ENCODE data around the gene RETREG3. TPM values are rescaled to one million over a fixed set of nuclear protein-coding genes. Genes with fewer than 3 reads are reported as not detected.
A peak's percentile ranks its signal among the peaks of the same experiment; 100 is the strongest.

RETREG3 gene
- total RNA-seq, 1 experiment from 2014 or later = 28.7 TPM

- DNase-seq (ENCODE audit: low spot score) = peak; percentile 56
Observed at GRCh38 chr17:42531455-42532354, 77.5 kb downstream of the RETREG3 start.

- no peak for DNase-seq (ENCODE audit: low spot score)
Observed at GRCh38 chr17:42530952-42531454, 78.2 kb downstream of the RETREG3 start.

Other genes with a start within 250 kb of the RETREG3 start
- gene STAT3, start 220.9 kb downstream of the RETREG3 start, total RNA-seq (2014; rRNA removed; shearing (Covaris generic)) = 72.6 and 77.5 TPM in 2 replicates
- 53.8 and 69.6 TPM in 2 replicates for gene CAVIN1, start 186.1 kb downstream of the RETREG3 start, total RNA-seq (2014; rRNA removed; shearing (Covaris generic))
- 20.7 and 21.5 TPM in 2 replicates for gene ATP6V0A1, start 150.5 kb downstream of the RETREG3 start, total RNA-seq (2014; rRNA removed; shearing (Covaris generic))
- gene NAGLU, start 73.1 kb downstream of the RETREG3 start, total RNA-seq (2014; rRNA removed; shearing (Covaris generic)) = 18.7 and 35.1 TPM in 2 replicates
- gene HSD17B1, start 56.5 kb downstream of the RETREG3 start, total RNA-seq (2014; rRNA removed; shearing (Covaris generic)) = 0.47 and 0.48 TPM in 2 replicates
- gene COASY, start 47.2 kb downstream of the RETREG3 start, total RNA-seq (2014; rRNA removed; shearing (Covaris generic)) = 26.8 and 31.9 TPM in 2 replicates
- 23.2 and 31.9 TPM in 2 replicates for gene MLX, start 42.3 kb downstream of the RETREG3 start, total RNA-seq (2014; rRNA removed; shearing (Covaris generic))
- gene PSMC3IP, start 31.6 kb downstream of the RETREG3 start, total RNA-seq (2014; rRNA removed; shearing (Covaris generic)) = 11.9 and 12.6 TPM in 2 replicates
- gene TUBG1, start 309 bp upstream of the RETREG3 start, total RNA-seq (2014; rRNA removed; shearing (Covaris generic)) = 74.3 and 92.3 TPM in 2 replicates
- gene TUBG2, start 49.9 kb upstream of the RETREG3 start, total RNA-seq (2014; rRNA removed; shearing (Covaris generic)) = 5.5 and 7.5 TPM in 2 replicates
- gene PLEKHH3, start 67.6 kb upstream of the RETREG3 start, total RNA-seq (2014; rRNA removed; shearing (Covaris generic)) = 3.3 and 5.9 TPM in 2 replicates
- gene CCR10, start 72.5 kb upstream of the RETREG3 start, total RNA-seq (2014; rRNA removed; shearing (Covaris generic)) = 0.23 and 0.74 TPM in 2 replicates
- 6.7 and 7.0 TPM in 2 replicates for gene CNTNAP1, start 73.2 kb upstream of the RETREG3 start, total RNA-seq (2014; rRNA removed; shearing (Covaris generic))
- 2.2 and 4.5 TPM in 2 replicates for gene EZH1, start 135.7 kb upstream of the RETREG3 start, total RNA-seq (2014; rRNA removed; shearing (Covaris generic))
- gene RAMP2, start 151.9 kb upstream of the RETREG3 start, total RNA-seq (2014; rRNA removed; shearing (Covaris generic)) = not detected in 2 replicates
- 85.2 and 95.4 TPM in 2 replicates for gene VPS25, start 164.1 kb upstream of the RETREG3 start, total RNA-seq (2014; rRNA removed; shearing (Covaris generic))
- gene WNK4, start 171.2 kb upstream of the RETREG3 start, total RNA-seq (2014; rRNA removed; shearing (Covaris generic)) = not detected in 2 replicates
- gene COA3, start 189.3 kb upstream of the RETREG3 start, total RNA-seq (2014; rRNA removed; shearing (Covaris generic)) = 124 and 139 TPM in 2 replicates
- not detected in 2 replicates for gene CNTD1, start 189.5 kb upstream of the RETREG3 start, total RNA-seq (2014; rRNA removed; shearing (Covaris generic))
- 44.2 and 69.8 TPM in 2 replicates for gene BECN1, start 214.9 kb upstream of the RETREG3 start, total RNA-seq (2014; rRNA removed; shearing (Covaris generic))
- gene PSME3, start 224.0 kb upstream of the RETREG3 start, total RNA-seq (2014; rRNA removed; shearing (Covaris generic)) = 109 and 113 TPM in 2 replicates
- 0.45 TPM in 1 of 2 replicates, not detected in the other for gene AOC2, start 235.2 kb upstream of the RETREG3 start, total RNA-seq (2014; rRNA removed; shearing (Covaris generic))
- 0.04 and 0.06 TPM in 2 replicates for gene AOC3, start 241.8 kb upstream of the RETREG3 start, total RNA-seq (2014; rRNA removed; shearing (Covaris generic))